Kidney (tissue), 14 donors: Measurements from ENCODE around the gene HYDIN. TPM values are rescaled to one million over a fixed set of nuclear protein-coding genes. Genes with fewer than 3 reads are reported as not detected.
A peak's percentile ranks its signal among the peaks of the same experiment; 100 is the strongest.

Experiments used
- DNase-seq, 5 donors: peaks; one replicate each; pipeline ENCODE4 v3.0.0-alpha.2; 2013 to 2020
- FAIRE-seq: peaks from 2 replicates; lab custom pipeline; 2012; peaks lifted over from hg19 to GRCh38; lab: Jason Lieb, UNC
- H3K27ac ChIP-seq, 2 donors: one replicate each; pipeline ENCODE4 v1.7.0; 2013; ENCODE audit warnings: low read depth in 2 of 2, low read length in 2 of 2, inconsistent platforms in 1 of 2
- H3K27me3 ChIP-seq: one replicate; pipeline ENCODE4 v1.7.1; 2013; ENCODE audit warnings: low read length, inconsistent platforms; ENCODE audit not compliant: control insufficient read depth, insufficient read depth
- H3K36me3 ChIP-seq, 3 donors: one replicate each; pipeline versions ENCODE4 v1.7.0 to v1.7.1; 2013; ENCODE audit warnings: low read length in 3 of 3, control low read depth in 1 of 3, inconsistent platforms in 1 of 3; ENCODE audit not compliant: insufficient read depth in 3 of 3, control insufficient read depth in 2 of 3
- H3K4me1 ChIP-seq, 3 donors: one replicate each; pipeline versions ENCODE4 v1.7.0 to v1.7.1; 2013; ENCODE audit warnings: low read length in 3 of 3, inconsistent platforms in 1 of 3, low read depth in 1 of 3; ENCODE audit not compliant: control insufficient read depth in 2 of 3, insufficient read depth in 2 of 3
- H3K4me3 ChIP-seq, 3 donors: one replicate each; pipeline versions ENCODE4 v1.7.0 to v1.8.1; 2013; ENCODE audit warnings: low read length in 3 of 3, control low read depth in 1 of 3, inconsistent platforms in 1 of 3
- H3K9ac ChIP-seq, 3 donors: one replicate each; pipeline versions ENCODE4 v1.7.0 to v1.7.1; 2013; ENCODE audit warnings: low read length in 3 of 3, control low read depth in 1 of 3, inconsistent platforms in 1 of 3
- H3K9me3 ChIP-seq, 3 donors: one replicate each; pipeline versions ENCODE4 v1.7.0 to v1.7.1; 2013; ENCODE audit warnings: low read length in 3 of 3, control low read depth in 1 of 3, inconsistent platforms in 1 of 3; ENCODE audit not compliant: control insufficient read depth in 2 of 3, insufficient read depth in 1 of 3
- CTCF ChIP-seq: IDR thresholded peaks from 3 replicates; pipeline ENCODE4 v1.5.1; 2012; ENCODE audit warnings: mild to moderate bottlenecking, moderate library complexity, borderline replicate concordance; ENCODE audit not compliant: insufficient read depth; ENCODE audit errors: extremely low read depth
- intact Hi-C: fragments of 100-400 bp; cut with DNase I; formaldehyde crosslinking; loops from one replicate; pipeline ENCODE4 v1.11.1; 2022
- polyA plus RNA-seq: library from polyadenylated mRNA; stranded (reverse); fragments of 350-450 nt; fragmentation: Illumina TruSeq; extraction: RNeasy Lipid Tissue Mini Kit (QIAGEN cat#74804); gene quantifications from one replicate; pipeline ENCODE4 v1.2.3, GENCODE V29; 2014; ENCODE audit warnings: low read depth, low replicate concordance; ENCODE audit not compliant: insufficient read depth
- total RNA-seq: library from RNA; stranded (reverse); fragmentation: NEBNext Ultra II Directional; extraction: Animal tissue kit (Norgen Biotek cat#: 25700); gene quantifications from one replicate; pipeline ENCODE4 v1.2.1, GENCODE V29; 2021
- donor health status: control.
- donor health status: control.
- donor health status: control.
- donor health status: control.
- donor health status: control.
- donor health status: DM: yes; HTN: yes; CAD: no.
- donor health status: Normal renal cell carcinoma (clear cell type).

The HYDIN gene
- total and polyA plus RNA-seq, 2 donors from 2014 or later: 1.8 to 21.0 TPM

- intact Hi-C loops: no loop called here
- no peak for DNase-seq
- Histone ChIP-seq H3K4me1 (peaks cover 0 to 3% (median 0%) of the 10 kb centered on the region in 3 donors), H3K4me3 (no peak overlapping the region), H3K27ac (peak overlapping the region in 1 of 2 donors; percentile 60), H3K9ac (no peak overlapping the region), H3K27me3 (no peaks in the 10 kb centered on the region), H3K9me3 (no peaks in the 10 kb centered on the region), H3K36me3 (peaks cover 0 to 8% (median 6%) of the 10 kb centered on the region in 3 donors)
- TF ChIP-seq CTCF: no peak
- no peak for FAIRE-seq
Measured at GRCh38 chr16:70760221-70760620, 470.3 kb downstream of the HYDIN start.

- no peak for FAIRE-seq
- H3K4me3 ChIP-seq: no peak overlapping the region
- no peak overlapping the region for H3K27ac ChIP-seq
- no peak overlapping the region for H3K9ac ChIP-seq
- H3K36me3 ChIP-seq: peaks cover 0 to 8% (median 6%) of the 10 kb centered on the region in 3 donors
- peaks cover 0 to 8% (median 0%) of the 10 kb centered on the region in 3 donors for H3K4me1 ChIP-seq
- no peaks in the 10 kb centered on the region for H3K9me3 ChIP-seq
- intact Hi-C loops: no loop called here
- DNase-seq: peak in 1 of 5 donors; percentile 21
- no peak for TF ChIP-seq CTCF
- H3K27me3 ChIP-seq: no peaks in the 10 kb centered on the region
Measured at GRCh38 chr16:70759666-70760065, 470.9 kb downstream of the HYDIN start.

GRCh38 chr16:70758786-70759185 is 471.7 kb downstream of the HYDIN start:
- H3K36me3 ChIP-seq: peaks cover 0 to 8% (median 6%) of the 10 kb centered on the region in 3 donors
- DNase-seq (peak in 1 of 5 donors; percentile 24), FAIRE-seq (no peak)
- H3K27ac ChIP-seq: no peak overlapping the region
- H3K9me3 ChIP-seq: no peaks in the 10 kb centered on the region
- no peak overlapping the region for H3K4me3 ChIP-seq
- H3K27me3 ChIP-seq: no peaks in the 10 kb centered on the region
- intact Hi-C loops: no loop called here
- peaks cover 0 to 12% (median 4%) of the 10 kb centered on the region in 3 donors for H3K4me1 ChIP-seq
- no peak for TF ChIP-seq CTCF
- no peak overlapping the region for H3K9ac ChIP-seq

Other genes starting within 250 kb of the HYDIN start
- 21.5 TPM for gene CMTR2, start 58.7 kb upstream of the HYDIN start, total RNA-seq
- 8.0 TPM for gene CMTR2, start 58.7 kb upstream of the HYDIN start, polyA plus RNA-seq
- 1.4 TPM for gene CALB2, start 128.0 kb upstream of the HYDIN start, total RNA-seq
- not detected for gene CALB2, start 128.0 kb upstream of the HYDIN start, polyA plus RNA-seq
- not detected for gene TLE7, start 211.3 kb upstream of the HYDIN start, total RNA-seq
- gene TLE7, start 211.3 kb upstream of the HYDIN start, polyA plus RNA-seq: not detected
- gene ZNF23, start 231.5 kb upstream of the HYDIN start, total RNA-seq: 9.9 TPM
- gene ZNF23, start 231.5 kb upstream of the HYDIN start, polyA plus RNA-seq: 7.3 TPM